Omental fat pad (tissue), 4 donors: ENCODE measurements around the gene PARK7. TPM values are rescaled to one million over a fixed set of nuclear protein-coding genes. Genes with fewer than 3 reads are reported as not detected.

Experiments used
- ATAC-seq: fragments of 150-250 bp; one replicate; pipeline ENCODE4 v1.9.1; 2016; ENCODE audit warnings: mild to moderate bottlenecking, moderate library complexity; ENCODE audit not compliant: low FRiP score
- DNase-seq: peaks from one replicate; pipeline ENCODE4 v3.0.0-alpha.2; 2019; ENCODE audit warnings: low spot score
- CTCF ChIP-seq, 3 donors: fragments of 450-650 bp; IDR thresholded peaks; one replicate each; pipeline ENCODE4 v1.5.1; 2016 to 2017; ENCODE audit warnings: antibody characterized with exemption in 3 of 3, mild to moderate bottlenecking in 3 of 3, moderate library complexity in 2 of 3
- total RNA-seq, 4 donors: library from RNA; depleted of rRNA; stranded (reverse); fragments of >200 nt; gene quantifications; one replicate each; pipeline ENCODE4 v1.1.0, GENCODE V29; 2016

PARK7 gene
- total RNA-seq, 4 donors from 2014 or later = 151 to 260 (median 216) TPM

DNA sequence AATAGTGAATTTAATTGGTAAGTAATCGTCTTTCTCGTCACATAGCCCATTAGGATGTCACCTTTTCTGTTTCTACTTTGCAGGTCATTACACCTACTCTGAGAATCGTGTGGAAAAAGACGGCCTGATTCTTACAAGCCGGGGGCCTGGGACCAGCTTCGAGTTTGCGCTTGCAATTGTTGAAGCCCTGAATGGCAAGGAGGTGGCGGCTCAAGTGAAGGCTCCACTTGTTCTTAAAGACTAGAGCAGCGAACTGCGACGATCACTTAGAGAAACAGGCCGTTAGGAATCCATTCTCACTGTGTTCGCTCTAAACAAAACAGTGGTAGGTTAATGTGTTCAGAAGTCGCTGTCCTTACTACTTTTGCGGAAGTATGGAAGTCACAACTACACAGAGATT, 23.3 kb downstream of the PARK7 start:
- no peak for ATAC-seq
- DNase-seq = no peak

GRCh38 chr1:7985851-7986612, 24.5 kb downstream of the PARK7 start:
- DNase-seq = no peak
- no peak for ATAC-seq

More for the DNA sequence above, 23.3 kb downstream of the PARK7 start:
- no peak for TF ChIP-seq CTCF (IDR thresholded peaks at IDR 0.05)

GRCh38 chr1:7987528-7987927, 26.0 kb downstream of the PARK7 start:
- DNase-seq (no peak), ATAC-seq (no peak)
- TF ChIP-seq CTCF (IDR thresholded peaks at IDR 0.05) = no peak

More at GRCh38 chr1:7985851-7986612, 24.5 kb downstream of the PARK7 start:
- TF ChIP-seq CTCF (IDR thresholded peaks at IDR 0.05) = no peak

GRCh38 chr1:7988576-7988975, 27.1 kb downstream of the PARK7 start:
- peak; percentile 61 for ATAC-seq
- no peak for DNase-seq
- TF ChIP-seq CTCF (IDR thresholded peaks at IDR 0.05) = no peak

DNA sequence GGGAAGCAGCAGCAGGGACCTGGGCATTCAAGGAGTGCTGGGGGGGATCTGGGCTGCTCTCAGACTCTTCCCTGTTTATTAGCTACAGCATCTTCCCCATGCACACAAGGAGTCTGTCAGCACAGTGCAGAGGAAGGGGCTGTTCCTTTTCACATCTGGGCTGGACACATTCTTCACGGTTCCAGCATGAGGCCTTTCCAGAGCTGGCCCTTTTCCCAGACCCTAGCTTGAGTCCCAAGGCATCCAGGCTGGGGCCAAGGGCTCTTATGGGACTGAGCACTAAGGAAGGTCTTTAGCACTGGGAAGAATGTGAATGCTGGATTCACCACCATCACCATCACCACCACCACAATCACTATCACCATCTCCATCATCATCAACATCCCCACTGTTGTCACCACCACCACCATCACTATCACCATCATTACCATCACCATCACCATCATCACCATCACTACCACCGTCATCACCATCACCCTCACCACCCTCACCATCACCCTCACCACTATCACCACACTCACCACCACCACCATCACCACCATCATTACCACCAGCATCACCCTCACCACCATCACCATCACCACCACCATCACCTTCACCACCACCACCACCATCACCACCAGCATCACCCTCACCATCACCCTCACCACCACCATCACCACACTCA, 28.4 kb downstream of the PARK7 start:
- TF ChIP-seq CTCF (IDR thresholded peaks at IDR 0.05) = no peak
- DNase-seq (no peak), ATAC-seq (no peak)

DNA sequence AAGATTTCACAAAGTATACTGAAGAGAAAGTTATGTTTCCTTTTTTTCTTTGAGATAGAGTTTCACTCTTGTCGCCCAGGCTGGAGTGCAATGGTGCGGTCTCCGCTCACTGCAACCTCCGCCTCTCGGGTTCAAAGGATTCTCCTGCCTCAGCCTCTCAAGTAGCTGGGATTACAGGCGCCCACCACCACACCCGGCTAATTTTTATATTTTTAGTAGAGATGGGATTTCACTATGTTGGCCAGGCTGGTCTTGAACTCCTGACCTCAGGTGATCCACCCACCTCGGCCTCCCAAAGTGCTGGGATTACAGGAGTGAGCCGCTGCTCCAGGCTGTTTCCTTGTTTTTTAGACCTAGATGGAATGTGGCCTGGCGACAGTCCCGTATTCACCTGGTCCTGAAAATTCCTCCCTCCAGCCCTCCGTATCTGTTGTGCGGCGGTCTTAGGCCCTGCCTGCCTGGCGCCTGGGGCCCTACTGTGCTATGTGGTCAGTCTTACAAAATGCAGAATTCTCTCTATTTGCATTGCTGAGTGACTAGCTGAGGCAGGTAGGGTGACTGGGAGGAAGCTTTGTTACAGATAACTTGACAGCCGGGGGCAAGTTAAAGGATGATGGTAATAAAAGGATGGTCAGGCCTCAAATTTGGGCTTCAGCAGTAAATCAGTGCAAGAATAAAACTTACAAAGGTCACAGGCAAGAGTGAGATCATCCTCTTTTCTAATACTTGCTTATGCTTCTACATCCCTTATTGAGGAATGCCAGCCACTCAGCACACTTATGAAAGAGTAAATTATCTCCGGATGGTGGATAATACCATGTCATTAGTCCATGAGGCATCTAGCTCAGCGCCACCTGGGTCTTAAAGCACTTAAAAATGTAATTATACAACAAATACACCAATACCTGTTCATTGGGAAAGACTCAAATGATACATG, 30.3 kb downstream of the PARK7 start:
- ATAC-seq (no peak), DNase-seq (no peak)
- no peak for TF ChIP-seq CTCF (IDR thresholded peaks at IDR 0.05)
